LNCAP (cell line): Measurements from ENCODE around the gene SP3.

Experiments used
- TF ChIP-seq, protein P1 (sequence below): fragments of 450-650 bp; IDR thresholded peaks from 2 replicates; pipeline ENCODE4 v1.5.1; 2017; ENCODE audit warnings: mild to moderate bottlenecking

SP3 gene

DNA sequence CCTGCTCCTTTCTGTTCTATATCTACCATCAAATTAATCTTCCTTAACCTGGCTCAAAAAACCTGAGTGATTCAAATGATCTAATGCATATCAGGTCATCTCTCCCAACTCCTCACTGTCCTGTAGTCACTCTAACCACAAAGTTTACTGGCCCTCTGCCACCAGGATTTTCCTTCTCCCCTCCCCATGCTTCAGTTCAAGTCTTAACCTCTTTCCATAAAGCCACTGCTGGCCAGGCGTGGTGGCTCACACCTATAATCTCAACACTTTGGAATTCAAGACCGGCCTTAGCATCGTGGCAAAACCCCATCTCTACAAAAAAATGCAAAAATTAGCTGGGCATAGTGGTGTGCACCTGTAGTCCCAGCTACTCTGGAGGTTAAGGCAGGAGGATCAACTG is 7.5 kb upstream of the SP3 start:
- TF ChIP-seq, protein P1, sequence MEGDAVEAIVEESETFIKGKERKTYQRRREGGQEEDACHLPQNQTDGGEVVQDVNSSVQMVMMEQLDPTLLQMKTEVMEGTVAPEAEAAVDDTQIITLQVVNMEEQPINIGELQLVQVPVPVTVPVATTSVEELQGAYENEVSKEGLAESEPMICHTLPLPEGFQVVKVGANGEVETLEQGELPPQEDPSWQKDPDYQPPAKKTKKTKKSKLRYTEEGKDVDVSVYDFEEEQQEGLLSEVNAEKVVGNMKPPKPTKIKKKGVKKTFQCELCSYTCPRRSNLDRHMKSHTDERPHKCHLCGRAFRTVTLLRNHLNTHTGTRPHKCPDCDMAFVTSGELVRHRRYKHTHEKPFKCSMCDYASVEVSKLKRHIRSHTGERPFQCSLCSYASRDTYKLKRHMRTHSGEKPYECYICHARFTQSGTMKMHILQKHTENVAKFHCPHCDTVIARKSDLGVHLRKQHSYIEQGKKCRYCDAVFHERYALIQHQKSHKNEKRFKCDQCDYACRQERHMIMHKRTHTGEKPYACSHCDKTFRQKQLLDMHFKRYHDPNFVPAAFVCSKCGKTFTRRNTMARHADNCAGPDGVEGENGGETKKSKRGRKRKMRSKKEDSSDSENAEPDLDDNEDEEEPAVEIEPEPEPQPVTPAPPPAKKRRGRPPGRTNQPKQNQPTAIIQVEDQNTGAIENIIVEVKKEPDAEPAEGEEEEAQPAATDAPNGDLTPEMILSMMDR: no peak

DNA sequence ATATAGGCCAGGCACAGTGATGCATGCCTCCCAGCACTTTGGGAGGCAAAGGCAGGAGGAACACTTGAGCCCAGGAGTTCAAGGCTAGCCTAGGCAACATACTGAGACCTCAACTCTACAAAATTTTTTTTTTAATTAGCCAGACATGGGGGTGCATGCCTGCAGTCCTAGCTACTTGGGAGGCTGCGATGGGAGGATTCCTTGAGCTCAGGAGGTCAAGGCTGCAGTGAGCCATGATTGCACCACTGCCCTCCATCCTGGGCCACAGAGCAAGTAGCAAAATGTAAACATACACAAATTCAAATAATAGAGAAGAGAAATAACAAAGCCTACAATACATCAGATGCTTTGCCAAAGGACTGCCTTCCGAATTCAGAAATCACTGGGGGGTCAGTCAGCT is 7.0 kb upstream of the SP3 start:
- TF ChIP-seq, protein P1: no peak

DNA sequence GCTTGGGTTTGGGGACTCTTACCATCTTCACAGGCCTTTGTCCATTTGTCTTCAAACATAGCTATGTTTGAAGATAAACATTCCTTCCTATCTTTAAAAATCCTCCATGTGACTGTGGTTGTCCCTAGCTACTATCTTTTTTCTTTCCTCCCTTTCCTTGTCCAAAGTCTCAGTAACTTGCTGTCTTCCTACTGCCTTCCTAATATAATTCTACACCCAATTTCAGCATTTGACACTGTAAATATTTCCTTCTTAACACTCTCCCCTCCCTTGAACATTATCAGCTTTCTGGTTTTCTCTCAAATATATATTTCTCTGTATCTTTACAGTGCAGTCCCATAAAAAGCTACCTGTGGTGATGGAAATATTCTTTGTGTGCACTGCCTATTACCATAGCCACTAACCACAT is 5.3 kb upstream of the SP3 start:
- TF ChIP-seq, protein P1: no peak

- TF ChIP-seq, protein P1: no peak
Observed at GRCh38 chr2:173969886-173970285, 4.7 kb upstream of the SP3 start.

DNA sequence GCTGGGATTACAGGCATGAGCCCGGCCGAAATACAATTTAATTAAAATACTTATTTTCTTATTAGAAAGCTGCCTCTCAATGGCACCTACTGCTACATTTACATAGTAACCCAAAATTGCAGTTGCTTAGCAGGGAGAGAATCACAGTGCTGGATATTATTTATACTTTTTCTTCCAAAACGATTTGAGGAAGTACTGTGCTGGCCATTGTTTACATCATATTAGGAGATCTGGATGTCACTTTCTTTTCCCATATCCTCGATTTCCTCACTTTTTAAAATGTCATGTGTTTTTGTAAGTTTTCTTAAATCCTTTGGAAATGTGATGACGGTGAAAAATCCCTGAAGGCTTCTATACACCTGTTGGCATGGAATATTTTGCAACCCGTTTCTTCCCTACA is 3.4 kb upstream of the SP3 start:
- TF ChIP-seq, protein P1: no peak

GRCh38 chr2:173966274-173967098 is 1.3 kb upstream of the SP3 start:
- TF ChIP-seq, protein P1: no peak

DNA sequence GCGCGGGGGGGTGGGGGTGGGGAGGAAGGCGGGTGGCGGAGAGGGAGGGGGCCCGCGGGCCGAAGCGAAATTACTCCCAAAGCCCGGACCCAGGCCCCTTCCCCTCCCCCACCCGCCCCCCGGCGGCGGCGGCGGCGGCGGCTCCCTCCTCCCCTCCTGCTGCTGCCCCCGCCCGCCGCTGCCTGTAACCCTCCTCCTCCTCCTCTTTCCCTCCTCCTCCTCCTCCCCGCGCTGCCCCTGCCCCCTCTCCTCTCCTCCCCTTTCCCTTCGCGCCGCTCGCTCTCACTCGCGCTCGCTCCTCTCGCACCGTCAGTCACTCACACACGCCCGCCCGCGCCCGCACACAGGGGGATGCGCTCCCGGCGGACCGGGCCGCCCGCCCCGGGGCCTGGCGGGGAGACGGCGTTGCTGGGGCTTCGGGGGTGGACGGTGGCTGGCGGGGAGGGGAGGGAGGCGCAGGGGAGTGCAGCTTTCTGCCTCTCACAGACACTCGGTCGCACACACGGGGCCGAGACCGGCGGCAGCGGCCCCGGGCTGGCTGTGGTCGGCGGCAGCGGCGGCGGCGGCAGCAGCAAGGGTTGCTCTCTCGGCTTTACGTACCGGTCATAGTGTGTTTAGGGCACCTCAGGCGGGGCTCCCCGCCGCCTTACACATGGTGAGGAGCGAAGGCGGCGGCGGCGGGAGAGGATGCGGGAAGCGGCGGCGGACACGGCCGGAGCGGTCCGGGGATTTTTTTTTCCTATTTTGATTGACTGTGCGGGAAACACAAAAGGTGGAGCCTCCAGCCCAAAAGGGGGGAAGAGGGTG is 405 bp downstream of the SP3 start:
- TF ChIP-seq, protein P1: no peak
